Pancreas (tissue), 10 donors: ENCODE results near the gene ING4. TPM values are rescaled to one million over a fixed set of nuclear protein-coding genes. Genes with fewer than 3 reads are reported as not detected.

ENCODE experiments used
- ATAC-seq, 4 donors: fragments of 200-7000 bp; cut with Tn5 transposase; one replicate each; pipeline versions ENCODE4 v1.8.0 to v1.9.1; 2020; ENCODE audit warnings: mild to moderate bottlenecking in 4 of 4, moderate library complexity in 4 of 4
- DNase-seq, 6 donors: peaks; one replicate each; pipeline ENCODE4 v3.0.0-alpha.2; 2020
- FAIRE-seq: peaks from 2 replicates; lab custom pipeline; 2012; peaks lifted over from hg19 to GRCh38; lab: Jason Lieb, UNC
- H3K27ac ChIP-seq, 4 donors: fragments of 200-600 bp; sonication (generic); 1 replicate in 3 of 4; 2 replicates in 1 of 4; pipeline versions ENCODE4 v1.5.0 to v1.8.0; 2020
- H3K27me3 ChIP-seq, 4 donors: fragments of 200-600 bp; one replicate each; pipeline ENCODE4 v1.8.0; 2021
- H3K36me3 ChIP-seq, 3 donors: fragments of 200-600 bp; sonication (generic) in 1 of 3; one replicate each; pipeline versions ENCODE4 v1.5.0 to v1.8.0; 2020 to 2021
- H3K4me1 ChIP-seq, 3 donors: fragments of 200-600 bp; one replicate each; pipeline ENCODE4 v1.8.0; 2021
- H3K4me3 ChIP-seq, 4 donors: fragments of 200-600 bp; sonication (generic) in 2 of 4; one replicate each; pipeline versions ENCODE4 v1.5.0 to v1.8.0; 2020 to 2021
- H3K9me3 ChIP-seq, 4 donors: fragments of 200-600 bp; one replicate each; pipeline ENCODE4 v1.8.0; 2021
- WGBS, 2 donors: extraction: QIAGEN DNeasy Blood & Tissue Kit; methylation state at CpG; one replicate each; pipeline ENCODE4 v1.1.7; 2013; 5-methylcytosine and 5-hydroxymethylcytosine counted together
- intact Hi-C, 3 donors: fragments of 100-400 bp; cut with DNase I; formaldehyde crosslinking; loops; one replicate each; pipeline versions ENCODE4 v1.11.1 to v1.14.2; 2022
- polyA plus RNA-seq, 2 donors: library from polyadenylated mRNA; stranded (reverse); fragments of 200-250 nt; gene quantifications; one replicate each; pipeline ENCODE4 v1.2.3, GENCODE V29; 2013
- total RNA-seq, 6 donors: library from RNA; stranded (reverse); fragmentation: NEBNext Ultra II Directional in 4 of 6; extraction: Animal tissue kit (Norgen Biotek cat#: 25700) in 4 of 6; gene quantifications; one replicate each; pipeline versions ENCODE4 v1.2.1 to v1.2.4, GENCODE V29; 2021 to 2023
- TF ChIP-seq, protein P1 (sequence below), 4 donors: fragments of 200-600 bp; sonication (generic) in 3 of 4; IDR thresholded peaks; one replicate each; pipeline versions ENCODE4 v1.5.0 to v1.8.0; 2021; ENCODE audit warnings: antibody characterized with exemption in 4 of 4
- donor health status: healthy with polysubstance abuse.
- donor health status: DM: no; HTN: no; CAD: no; lungs with moderate emphysema.
- donor health status: DM: no; HTN: no; CAD: no.
- donor health status: control.
- donor health status: control.
- donor health status: Bipolar disorder and iron deficiency.
- donor health status: DM: yes; HTN: yes; CAD: no.
- donor health status: DM: no; HTN: no; CAD: no.
- donor health status: DM: no; HTN: no; CAD: no.
- donor health status: DM: yes; HTN: yes; CAD: no.

ING4 gene
- total and polyA plus RNA-seq, 8 donors, result 9.0 to 29.6 (median 13.6) TPM

DNA sequence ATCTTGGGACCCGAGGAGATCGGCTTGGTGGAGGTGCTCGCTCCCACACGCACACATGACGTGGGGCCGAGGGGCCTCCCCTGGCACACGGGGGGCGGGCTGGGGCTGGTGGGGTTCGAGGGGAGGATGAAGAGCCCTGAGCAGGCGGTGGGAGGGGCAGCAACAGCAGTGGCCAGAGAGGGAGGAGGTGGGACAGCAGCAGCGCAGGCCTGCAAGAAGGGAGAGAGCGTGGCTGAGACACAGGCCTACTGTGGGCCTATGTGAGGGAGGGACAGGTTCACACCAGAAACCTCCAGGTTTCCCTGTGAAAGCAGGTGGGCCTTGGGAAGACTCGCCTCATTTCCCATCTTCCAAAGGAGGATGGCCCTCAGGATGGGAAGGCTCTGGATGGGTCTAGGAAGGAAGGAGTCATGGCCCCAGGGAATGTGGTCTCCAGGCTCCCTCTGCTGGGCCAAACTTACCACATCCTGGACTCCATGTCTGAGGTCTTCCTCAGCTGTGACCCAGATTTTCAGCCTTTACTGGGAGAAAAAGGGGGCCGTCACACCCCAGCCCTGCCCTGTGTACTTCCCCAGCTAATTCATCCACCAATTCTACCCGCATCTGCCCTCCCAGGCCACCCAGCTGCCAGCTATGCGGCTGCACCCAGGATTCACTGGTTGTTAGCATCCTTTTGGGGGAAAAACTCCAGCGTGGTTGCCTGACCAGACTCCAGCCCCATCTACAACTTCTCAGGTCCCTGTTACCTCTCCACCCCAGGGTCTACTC is 34.8 kb upstream of the ING4 start:
- Histone ChIP-seq H3K27me3 (peaks cover 0 to 21% (median 6%) of the 10 kb centered on the region in 4 donors), H3K4me3 (no peak overlapping the region), H3K4me1 (no peaks in the 10 kb centered on the region), H3K36me3 (no peaks in the 10 kb centered on the region), H3K27ac (no peak overlapping the region), H3K9me3 (no peaks in the 10 kb centered on the region)
- DNase-seq (peak in 1 of 6 donors; percentile 43), ATAC-seq (peak; percentile 53 to 73 (median 61)), FAIRE-seq (no peak)
- intact Hi-C loops, result no loop called here
- TF ChIP-seq, protein P1, sequence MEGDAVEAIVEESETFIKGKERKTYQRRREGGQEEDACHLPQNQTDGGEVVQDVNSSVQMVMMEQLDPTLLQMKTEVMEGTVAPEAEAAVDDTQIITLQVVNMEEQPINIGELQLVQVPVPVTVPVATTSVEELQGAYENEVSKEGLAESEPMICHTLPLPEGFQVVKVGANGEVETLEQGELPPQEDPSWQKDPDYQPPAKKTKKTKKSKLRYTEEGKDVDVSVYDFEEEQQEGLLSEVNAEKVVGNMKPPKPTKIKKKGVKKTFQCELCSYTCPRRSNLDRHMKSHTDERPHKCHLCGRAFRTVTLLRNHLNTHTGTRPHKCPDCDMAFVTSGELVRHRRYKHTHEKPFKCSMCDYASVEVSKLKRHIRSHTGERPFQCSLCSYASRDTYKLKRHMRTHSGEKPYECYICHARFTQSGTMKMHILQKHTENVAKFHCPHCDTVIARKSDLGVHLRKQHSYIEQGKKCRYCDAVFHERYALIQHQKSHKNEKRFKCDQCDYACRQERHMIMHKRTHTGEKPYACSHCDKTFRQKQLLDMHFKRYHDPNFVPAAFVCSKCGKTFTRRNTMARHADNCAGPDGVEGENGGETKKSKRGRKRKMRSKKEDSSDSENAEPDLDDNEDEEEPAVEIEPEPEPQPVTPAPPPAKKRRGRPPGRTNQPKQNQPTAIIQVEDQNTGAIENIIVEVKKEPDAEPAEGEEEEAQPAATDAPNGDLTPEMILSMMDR (IDR thresholded peaks at IDR 0.05), result peak in 1 of 4 donors; percentile 11
- 49 to 65% methylated on average over 16 to 17 of the region's 17 CpGs for WGBS, 2 donors

DNA sequence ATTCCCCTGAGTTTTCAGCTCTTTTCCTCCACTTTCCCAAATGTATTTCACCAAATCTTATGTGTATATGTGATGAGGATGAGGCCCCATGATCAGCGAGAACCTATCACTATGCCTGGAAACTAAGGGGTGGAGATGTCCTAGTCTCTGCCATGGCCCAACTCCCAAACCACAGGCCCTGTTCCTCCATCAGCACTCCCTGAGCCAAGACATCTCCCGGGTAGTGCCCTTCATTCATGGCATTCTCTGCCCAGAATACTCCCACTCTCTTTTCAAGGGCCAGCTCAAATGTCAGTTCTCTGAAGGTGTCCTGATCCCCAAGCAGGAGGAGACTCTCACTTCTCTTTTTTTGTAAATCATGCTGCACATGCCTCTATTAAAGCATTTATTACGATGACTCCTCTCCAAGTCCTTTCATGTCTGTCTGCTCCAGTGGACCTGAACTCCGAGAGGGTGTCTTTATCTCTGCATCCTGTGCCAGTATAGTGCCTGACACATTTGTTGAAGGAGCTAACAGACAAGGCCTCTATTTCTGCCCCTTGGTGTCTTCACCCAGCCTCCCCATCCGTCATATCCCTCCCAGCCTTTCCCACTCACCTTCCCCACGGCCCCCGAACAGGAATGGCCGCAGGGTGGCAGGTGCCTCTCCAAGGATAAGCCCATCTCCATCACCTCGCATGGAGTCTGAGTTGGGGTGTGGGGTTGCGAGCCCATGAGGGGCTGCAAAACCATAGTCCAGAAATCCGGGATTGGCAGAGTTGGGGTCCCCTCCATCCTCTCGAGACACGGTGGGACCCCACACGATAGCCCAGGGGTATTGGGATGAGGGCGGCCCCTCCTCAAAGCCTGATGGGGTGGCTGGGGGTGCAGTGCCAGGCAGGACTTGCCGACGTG is 34.0 kb upstream of the ING4 start:
- WGBS, 2 donors, result 45 to 62% methylated on average over 17 of the region's 17 CpGs
- Histone ChIP-seq H3K4me1 (no peaks in the 10 kb centered on the region), H3K4me3 (no peak overlapping the region), H3K9me3 (no peaks in the 10 kb centered on the region), H3K27me3 (peaks cover 0 to 15% (median 6%) of the 10 kb centered on the region in 4 donors), H3K36me3 (no peaks in the 10 kb centered on the region), H3K27ac (no peak overlapping the region)
- FAIRE-seq (no peak), DNase-seq (peak in 1 of 6 donors; percentile 47), ATAC-seq (no peak)
- TF ChIP-seq, protein P1 (IDR thresholded peaks at IDR 0.05), result no peak
- intact Hi-C loops, result no loop called here

DNA sequence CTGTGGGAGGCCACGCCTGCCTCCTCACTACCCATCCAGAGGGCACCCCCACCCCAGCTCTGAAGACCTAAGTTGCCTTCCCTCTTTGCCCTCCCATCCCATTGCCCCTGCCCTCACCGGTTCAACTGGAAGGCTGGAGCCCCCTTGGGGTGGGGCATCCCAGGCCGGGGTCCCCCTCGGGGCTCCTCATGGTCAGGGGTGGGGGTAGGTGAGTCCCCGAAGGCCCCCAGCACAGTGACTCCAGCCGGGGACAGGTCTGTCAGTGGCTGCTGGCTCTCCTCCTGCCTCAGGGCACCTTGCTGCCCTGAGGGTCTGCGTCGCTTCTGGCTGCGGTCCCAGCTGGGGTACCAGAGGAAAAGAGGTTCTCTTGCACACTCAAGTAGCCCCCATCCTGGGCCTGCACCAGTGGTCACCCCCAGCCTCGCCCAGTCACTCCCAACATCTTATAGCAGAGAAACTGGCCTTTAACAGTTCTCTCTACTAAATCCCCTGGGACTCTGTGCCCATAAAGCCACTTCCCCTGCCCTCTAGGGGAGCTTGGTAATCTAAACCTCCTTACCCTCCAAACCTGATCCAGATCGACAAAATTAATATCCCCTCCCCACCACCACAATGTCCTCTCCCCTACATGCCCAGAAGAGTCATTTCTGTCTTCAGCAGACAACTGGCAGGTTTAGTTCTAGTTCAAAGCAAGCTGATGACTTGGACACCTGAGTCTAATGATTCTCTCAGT is 32.6 kb upstream of the ING4 start:
- TF ChIP-seq, protein P1 (IDR thresholded peaks at IDR 0.05), result no peak
- Histone ChIP-seq H3K27me3 (peaks cover 0 to 8% (median 2%) of the 10 kb centered on the region in 4 donors), H3K36me3 (no peaks in the 10 kb centered on the region), H3K27ac (no peak overlapping the region), H3K4me1 (peaks cover 0 to 2% (median 0%) of the 10 kb centered on the region in 3 donors), H3K4me3 (no peak overlapping the region), H3K9me3 (no peaks in the 10 kb centered on the region)
- DNase-seq (peak in 1 of 6 donors; percentile 49), FAIRE-seq (no peak), ATAC-seq (no peak)
- 45 to 55% methylated on average over 10 to 11 of the region's 11 CpGs for WGBS, 2 donors
- intact Hi-C loops, result no loop called here

DNA sequence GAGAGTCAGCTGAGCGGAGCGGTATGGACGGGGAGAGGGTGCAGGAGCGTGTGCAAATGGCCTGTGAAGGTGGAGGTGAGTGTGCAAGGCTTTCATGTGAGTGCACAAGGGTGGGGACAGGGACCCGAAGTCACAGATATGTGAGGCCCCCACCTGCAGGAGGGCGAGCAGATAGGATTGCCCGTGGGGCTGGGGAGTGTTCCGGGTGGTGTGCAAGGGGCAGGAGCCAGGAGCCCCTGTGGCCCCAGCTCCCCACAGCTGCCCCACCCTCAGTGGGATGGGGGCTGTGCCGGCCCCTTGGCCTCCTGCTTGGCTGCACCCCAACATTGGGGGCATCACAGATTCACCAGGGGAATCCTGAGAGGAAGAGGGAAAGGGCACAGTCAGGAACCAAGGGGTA is 31.8 kb upstream of the ING4 start:
- Histone ChIP-seq H3K4me1 (peaks cover 0 to 8% (median 0%) of the 10 kb centered on the region in 3 donors), H3K36me3 (no peaks in the 10 kb centered on the region), H3K9me3 (no peaks in the 10 kb centered on the region), H3K4me3 (no peak overlapping the region), H3K27ac (no peak overlapping the region), H3K27me3 (peaks cover 0 to 2% (median 0%) of the 10 kb centered on the region in 4 donors)
- intact Hi-C loops, result no loop called here
- TF ChIP-seq, protein P1 (IDR thresholded peaks at IDR 0.05), result no peak
- ATAC-seq (no peak), FAIRE-seq (no peak), DNase-seq (peak in 1 of 6 donors; percentile 35)
- 53 to 70% methylated on average over 9 of the region's 9 CpGs for WGBS, 2 donors
